ENCODE measurements around the gene INSYN1. TPM values are rescaled to one million over a fixed set of nuclear protein-coding genes. Genes with fewer than 3 reads are reported as not detected.

The INSYN1 gene
- total and polyA plus RNA-seq, 9 of the 15 experiments (the other 6 are each of a cell fraction or from before 2014, with no cell fraction given): not detected

DNA sequence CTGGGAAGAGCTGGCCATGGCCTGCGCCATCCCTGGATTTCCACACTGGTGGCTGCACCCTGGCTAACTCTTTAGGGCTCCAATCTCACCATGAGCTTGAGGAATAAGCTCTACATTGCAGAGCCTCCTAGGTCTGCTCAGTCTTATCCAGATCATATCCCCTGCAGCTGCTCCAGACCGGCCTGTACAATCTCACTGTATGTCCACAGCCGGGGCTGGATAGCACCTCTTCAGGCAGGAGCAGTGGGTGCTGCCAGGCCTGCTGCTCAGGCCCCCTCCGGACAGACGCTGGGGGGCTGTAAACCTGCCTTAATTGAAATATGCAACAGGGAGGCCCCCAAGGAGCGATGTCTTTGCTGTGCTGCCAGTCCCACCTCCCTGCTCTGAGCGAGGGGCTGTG is 15.6 kb downstream of the INSYN1 start (continued):
- TF ChIP-seq GTF3C2 (IDR thresholded peaks at IDR 0.05; ENCODE audit: borderline replicate concordance, extremely low read depth, insufficient read length): no peak
- TF ChIP-seq DPF2 (IDR thresholded peaks at IDR 0.05): no peak

- ChIA-PET CTCF (ENCODE audit: low intra/inter-chr PET ratio) (no interaction called here), POLR2A (no interaction called here)
- no peak for FAIRE-seq
- no peaks in the 10 kb centered on the region for H3K9me3 ChIP-seq (replicated peaks; ENCODE audit: control insufficient read depth, insufficient read depth, low read depth, low read length)
- intact Hi-C loops (cut with micrococcal nuclease): no loop called here
- no peaks in the 10 kb centered on the region for H3K9me1 ChIP-seq (ENCODE audit: control insufficient read depth, insufficient read depth, low read length)
- no TSS peak for BruUV-seq (replicated peaks)
- no peak overlapping the region for H3K27ac ChIP-seq (ENCODE audit: extremely low read depth, low read depth, low read length)
- no peak overlapping the region for H3K4me3 ChIP-seq
- no peaks in the 10 kb centered on the region for H3K36me3 ChIP-seq (ENCODE audit: control insufficient read depth, insufficient read depth, low read length)
- no peaks in the 10 kb centered on the region for H3K4me1 ChIP-seq (replicated peaks in 1 of 2; ENCODE audit: control insufficient read depth in 2 of 2, insufficient read depth in 2 of 2, low read length in 2 of 2)
- in situ Hi-C loops (cut with MboI): no loop called here
- 0 out of 2 replicates have a peak, but pooled peaks cover 9% of the 10 kb centered on the region for H4K20me1 ChIP-seq (replicated peaks; ENCODE audit: control insufficient read depth, insufficient read depth, low read length)
- H3K9ac ChIP-seq (ENCODE audit: insufficient read depth in 1 of 2, low read depth in 2 of 2, low read length in 2 of 2): no peak overlapping the region
- H3K79me2 ChIP-seq (ENCODE audit: control insufficient read depth, insufficient read depth, low read length): no peaks in the 10 kb centered on the region
- H3K4me2 ChIP-seq (ENCODE audit: insufficient read depth, low read length): no peak overlapping the region
- ATAC-seq: no peak
- H2AFZ ChIP-seq (ENCODE audit: low read depth, low read length): no peak overlapping the region
- WGBS (ENCODE audit: insufficient coverage, low coverage, missing lambda C conversion rate): 0% methylated on average over 3 of the region's 3 CpGs
- no peak for DNase-seq (ENCODE audit: extremely low read depth in 1 of 4, low spot score in 3 of 4)
- peaks cover 0 to 43% of the 10 kb centered on the region in 2 experiments; a peak in 3 of 5 replicates for H3K27me3 ChIP-seq (ENCODE audit: control insufficient read depth in 2 of 2, insufficient read depth in 2 of 2, low read length in 2 of 2)
- TF ChIP-seq ZBTB33 (CRISPR knock-in tag; IDR thresholded peaks at IDR 0.05) (no peak), SAFB2 (IDR thresholded peaks at IDR 0.05; ENCODE audit: borderline replicate concordance, low read depth, low read length, severe bottlenecking) (no peak), ZNF586 (CRISPR knock-in tag; conservative IDR thresholded peaks at IDR 0.05) (no peak), ELF1 (tag; IDR thresholded peaks at IDR 0.05) (no peak), CBX5 (IDR thresholded peaks at IDR 0.05; ENCODE audit: borderline replicate concordance, low read depth) (no peak), TEAD2 (tag; IDR thresholded peaks at IDR 0.05) (no peak), MECOM (CRISPR knock-in tag; IDR thresholded peaks at IDR 0.05) (no peak), KDM5B (IDR thresholded peaks at IDR 0.05; ENCODE audit: insufficient replicate concordance, low read depth, low read length) (no peak)
- TF ChIP-seq, protein P1, sequence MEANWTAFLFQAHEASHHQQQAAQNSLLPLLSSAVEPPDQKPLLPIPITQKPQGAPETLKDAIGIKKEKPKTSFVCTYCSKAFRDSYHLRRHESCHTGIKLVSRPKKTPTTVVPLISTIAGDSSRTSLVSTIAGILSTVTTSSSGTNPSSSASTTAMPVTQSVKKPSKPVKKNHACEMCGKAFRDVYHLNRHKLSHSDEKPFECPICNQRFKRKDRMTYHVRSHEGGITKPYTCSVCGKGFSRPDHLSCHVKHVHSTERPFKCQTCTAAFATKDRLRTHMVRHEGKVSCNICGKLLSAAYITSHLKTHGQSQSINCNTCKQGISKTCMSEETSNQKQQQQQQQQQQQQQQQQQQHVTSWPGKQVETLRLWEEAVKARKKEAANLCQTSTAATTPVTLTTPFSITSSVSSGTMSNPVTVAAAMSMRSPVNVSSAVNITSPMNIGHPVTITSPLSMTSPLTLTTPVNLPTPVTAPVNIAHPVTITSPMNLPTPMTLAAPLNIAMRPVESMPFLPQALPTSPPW (CRISPR knock-in tag; IDR thresholded peaks at IDR 0.05): no peak
Observed at GRCh38 chr15:73732930-73733329, 20.2 kb downstream of the INSYN1 start.

Data from K562 (cell line).